HEK293T (cell line): ENCODE measurements around the gene FRMD8.

ENCODE experiments used
- CTCF ChIA-PET: fragments of 350-600 bp; formaldehyde crosslinking; extraction: SDS; loops from one replicate; lab custom pipeline; 2021; ENCODE audit warnings: antibody characterized with exemption, inconsistent platforms; lab: Yijun Ruan, JAX
- POLR2A ChIA-PET: fragments of 350-600 bp; formaldehyde crosslinking; extraction: SDS; loops from one replicate; lab custom pipeline; 2020; ENCODE audit warnings: antibody characterized with exemption, inconsistent platforms; lab: Yijun Ruan, JAX
- DNase-seq: peaks from one replicate; pipeline ENCODE4 v3.0.0; 2012; ENCODE audit warnings: mixed read lengths; ENCODE audit errors: extremely low spot score
- ARNT ChIP-seq: fragments of 450-650 bp; IDR thresholded peaks from 2 replicates; pipeline ENCODE4 v1.6.1; 2017; ENCODE audit warnings: mild to moderate bottlenecking
- BHLHE40 ChIP-seq: fragments of 450-650 bp; IDR thresholded peaks from 2 replicates; pipeline ENCODE4 v1.6.1; 2016; ENCODE audit warnings: mild to moderate bottlenecking, moderate library complexity, borderline replicate concordance
- CTBP1 ChIP-seq: fragments of 450-650 bp; IDR thresholded peaks from 2 replicates; pipeline ENCODE4 v1.6.1; 2016; ENCODE audit warnings: borderline replicate concordance
- ELF4 ChIP-seq: fragments of 450-650 bp; IDR thresholded peaks from 2 replicates; pipeline ENCODE4 v1.6.1; 2017; ENCODE audit warnings: antibody characterized with exemption
- FOXA1 ChIP-seq: fragments of 450-650 bp; IDR thresholded peaks from 2 replicates; pipeline ENCODE4 v1.6.1; 2016; ENCODE audit warnings: mild to moderate bottlenecking
- FOXK2 ChIP-seq: fragments of 450-650 bp; IDR thresholded peaks from 2 replicates; pipeline ENCODE4 v1.6.1; 2016; ENCODE audit warnings: mild to moderate bottlenecking
- FOXM1 ChIP-seq: fragments of 450-650 bp; IDR thresholded peaks from 2 replicates; pipeline ENCODE4 v1.6.1; 2017; ENCODE audit warnings: mild to moderate bottlenecking, borderline replicate concordance
- HDGF ChIP-seq: fragments of 450-650 bp; IDR thresholded peaks from 2 replicates; pipeline ENCODE4 v1.6.1; 2017; ENCODE audit warnings: antibody characterized with exemption, borderline replicate concordance
- L3MBTL2 ChIP-seq: fragments of 450-650 bp; conservative IDR thresholded peaks from 2 replicates; pipeline ENCODE4 v1.6.1; 2016; ENCODE audit warnings: mild to moderate bottlenecking
- LEF1 ChIP-seq: fragments of 450-650 bp; IDR thresholded peaks from 2 replicates; pipeline ENCODE4 v1.6.1; 2017; ENCODE audit warnings: mild to moderate bottlenecking, borderline replicate concordance
- NFRKB ChIP-seq: fragments of 450-650 bp; IDR thresholded peaks from 2 replicates; pipeline ENCODE4 v1.6.1; 2016; ENCODE audit warnings: mild to moderate bottlenecking, moderate library complexity
- PKNOX1 ChIP-seq: fragments of 450-650 bp; IDR thresholded peaks from 2 replicates; pipeline ENCODE4 v1.6.1; 2016
- SP1 ChIP-seq: fragments of 450-650 bp; IDR thresholded peaks from 2 replicates; pipeline ENCODE4 v1.6.1; 2017
- SUZ12 ChIP-seq: fragments of 450-650 bp; IDR thresholded peaks from 2 replicates; pipeline ENCODE4 v1.6.1; 2016; ENCODE audit warnings: mild to moderate bottlenecking
- TARDBP ChIP-seq: fragments of 450-650 bp; IDR thresholded peaks from 2 replicates; pipeline ENCODE4 v1.6.1; 2016
- ZNF384 ChIP-seq: fragments of 450-650 bp; IDR thresholded peaks from 2 replicates; pipeline ENCODE4 v1.6.1; 2016

Gene FRMD8

GRCh38 chr11:65392186-65392829, 5.9 kb downstream of the FRMD8 start:
- POLR2A ChIA-PET = interaction anchor here (6.2 to 16.9 kb wide), 2 partner anchors 28 to 107 kb away, joined by 38 to 264 read pairs; partner anchors contain the start of genes MALAT1 and NEAT1
- CTCF ChIA-PET = no interaction called here
- no peak for DNase-seq
- no peak for TF ChIP-seq FOXM1

GRCh38 chr11:65392899-65393298, 6.5 kb downstream of the FRMD8 start:
- CTCF ChIA-PET = no interaction called here
- POLR2A ChIA-PET = interaction anchor here (16.9 kb wide), 1 partner anchor 27 kb away, joined by 264 read pairs; the partner anchor contains the start of gene NEAT1
- TF ChIP-seq PKNOX1 (no peak), HDGF (no peak), ELF4 (no peak), FOXK2 (no peak), NFRKB (no peak), SUZ12 (no peak), L3MBTL2 (no peak), TARDBP (no peak), ZNF384 (no peak), FOXA1 (no peak), FOXM1 (no peak), BHLHE40 (no peak), CTBP1 (no peak), LEF1 (no peak), SP1 (no peak), ARNT (no peak)
- no peak for DNase-seq

- ChIA-PET CTCF (no interaction called here), POLR2A (interaction anchor here (0.9 to 16.9 kb wide), 2 partner anchors 27 to 108 kb away, joined by 3 to 264 read pairs; partner anchors contain the start of gene NEAT1)
- TF ChIP-seq ZNF384 = no peak
- no peak for DNase-seq
These were observed 7.2 kb downstream of the FRMD8 start for GRCh38 chr11:65393513-65394079.

- TF ChIP-seq ELF4 (no peak), SP1 (no peak), CTBP1 (no peak), TARDBP (no peak), LEF1 (no peak), NFRKB (no peak)
- ChIA-PET POLR2A (interaction anchor here (0.9 to 16.9 kb wide), 2 partner anchors 26 to 107 kb away, joined by 3 to 264 read pairs; partner anchors contain the start of gene NEAT1), CTCF (no interaction called here)
- DNase-seq = no peak
These were observed 7.7 kb downstream of the FRMD8 start for GRCh38 chr11:65394125-65394536.

- ChIA-PET CTCF (interaction anchor here (0.5 kb wide), 1 partner anchor 19 kb away, joined by 3 read pairs; no protein-coding TSS in a partner anchor), POLR2A (interaction anchor here (1.1 to 2.4 kb wide), 2 partner anchors 10 to 27 kb away, joined by 3 to 10 read pairs; partner anchors contain the start of genes FRMD8 and NEAT1)
- TF ChIP-seq NFRKB = no peak
- no peak for TF ChIP-seq FOXK2
- no peak for TF ChIP-seq LEF1
- no peak for TF ChIP-seq FOXA1
- no peak for TF ChIP-seq TARDBP
- TF ChIP-seq SUZ12 = no peak
- TF ChIP-seq HDGF = no peak
- TF ChIP-seq FOXM1 = no peak
- no peak for TF ChIP-seq SP1
- no peak for TF ChIP-seq PKNOX1
- no peak for TF ChIP-seq ELF4
- no peak for TF ChIP-seq CTBP1
- no peak for TF ChIP-seq BHLHE40
- no peak for TF ChIP-seq ZNF384
- no peak for TF ChIP-seq L3MBTL2
- TF ChIP-seq ARNT = no peak
- no peak for DNase-seq
These were observed 9.6 kb downstream of the FRMD8 start for GRCh38 chr11:65395961-65396530.

- TF ChIP-seq SP1 (no peak), ARNT (no peak), FOXK2 (no peak), ELF4 (no peak), CTBP1 (no peak), L3MBTL2 (no peak), ZNF384 (no peak), TARDBP (no peak), HDGF (no peak), NFRKB (no peak), SUZ12 (no peak), FOXM1 (no peak), FOXA1 (no peak), LEF1 (no peak), BHLHE40 (no peak), PKNOX1 (no peak)
- CTCF ChIA-PET = no interaction called here
- POLR2A ChIA-PET = interaction anchor here (1.1 to 2.4 kb wide), 2 partner anchors 11 to 26 kb away, joined by 3 to 10 read pairs; partner anchors contain the start of genes FRMD8 and NEAT1
These were observed 10.6 kb downstream of the FRMD8 start for GRCh38 chr11:65396769-65397745.

More at GRCh38 chr11:65396769-65397745, 10.6 kb downstream of the FRMD8 start:
- no peak for DNase-seq
